CD4-positive, alpha-beta T cell treated with Interferon gamma for 1 hour (primary cell): ENCODE results near the gene GRIN2A.

Experiments
- DNase-seq: peaks from one replicate; pipeline ENCODE4 v3.0.0-alpha.2; 2020

Gene GRIN2A

DNA sequence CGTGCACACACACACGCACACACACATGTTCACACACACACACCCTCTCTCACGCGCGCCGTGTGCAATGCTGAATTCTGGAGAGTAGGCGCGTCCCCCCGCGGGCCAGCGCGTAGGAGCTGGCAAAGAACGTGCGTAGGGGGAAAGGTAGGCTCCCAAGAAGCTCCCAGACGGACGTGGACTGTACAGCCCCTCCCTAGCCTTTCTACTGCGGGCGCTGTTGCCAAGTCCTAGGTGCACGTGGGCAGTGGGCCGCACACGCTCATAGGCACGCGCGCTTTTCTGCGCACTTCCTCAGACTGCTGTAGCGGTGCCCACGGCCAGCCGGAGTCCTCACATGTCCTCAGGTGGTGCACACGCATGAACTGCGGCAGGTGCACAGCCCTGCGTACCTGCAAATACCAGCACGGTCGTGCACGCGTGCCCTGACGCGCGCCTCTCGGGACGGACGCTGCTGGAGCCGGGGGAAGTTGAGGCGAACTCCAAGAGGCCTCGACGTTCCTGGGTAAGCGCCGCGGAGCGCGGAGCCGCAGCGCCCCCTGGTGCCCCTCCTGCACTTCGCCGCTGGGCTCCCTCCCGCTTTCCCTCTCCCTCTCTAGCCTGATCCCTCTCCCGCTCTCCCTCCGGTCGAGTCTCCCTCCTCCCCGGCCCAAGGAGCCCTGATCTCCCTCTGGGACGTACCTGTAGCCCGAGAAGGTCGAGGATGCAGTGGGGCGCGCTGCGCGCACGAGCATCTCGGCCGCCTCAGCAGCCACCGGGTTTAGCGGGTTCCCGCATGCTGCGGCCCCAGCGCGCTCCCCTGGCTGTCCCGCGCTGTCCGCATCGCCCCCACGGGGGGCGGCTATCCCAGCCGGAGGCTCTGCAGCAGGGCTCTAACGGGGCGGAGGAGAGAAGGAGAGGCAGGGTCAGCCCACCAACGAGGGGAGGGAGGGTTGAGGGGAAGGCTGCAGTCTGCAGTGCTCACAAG is 749 bp downstream of the GRIN2A start:
- DNase-seq, result no peak

DNA sequence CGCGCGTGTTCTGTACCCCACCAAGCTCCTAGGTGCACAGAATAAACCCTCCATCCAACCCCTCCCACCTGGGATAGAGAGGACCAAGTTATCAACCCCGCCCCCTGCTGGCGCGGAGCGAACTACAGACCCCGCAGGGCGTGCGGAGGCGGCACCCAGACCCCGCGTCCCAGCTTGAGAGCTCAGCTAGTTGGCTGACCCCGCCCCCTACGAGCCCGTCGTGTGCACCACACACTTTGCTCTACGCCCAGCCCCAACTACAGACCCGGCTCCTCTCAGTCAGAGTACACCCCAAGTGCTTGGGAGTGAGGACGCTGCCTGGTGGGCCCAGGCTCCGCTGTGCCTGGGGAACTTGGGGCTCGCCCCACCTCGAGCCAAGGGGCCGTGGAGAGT is 1.5 kb downstream of the GRIN2A start:
- peak; percentile 4 for DNase-seq

DNA sequence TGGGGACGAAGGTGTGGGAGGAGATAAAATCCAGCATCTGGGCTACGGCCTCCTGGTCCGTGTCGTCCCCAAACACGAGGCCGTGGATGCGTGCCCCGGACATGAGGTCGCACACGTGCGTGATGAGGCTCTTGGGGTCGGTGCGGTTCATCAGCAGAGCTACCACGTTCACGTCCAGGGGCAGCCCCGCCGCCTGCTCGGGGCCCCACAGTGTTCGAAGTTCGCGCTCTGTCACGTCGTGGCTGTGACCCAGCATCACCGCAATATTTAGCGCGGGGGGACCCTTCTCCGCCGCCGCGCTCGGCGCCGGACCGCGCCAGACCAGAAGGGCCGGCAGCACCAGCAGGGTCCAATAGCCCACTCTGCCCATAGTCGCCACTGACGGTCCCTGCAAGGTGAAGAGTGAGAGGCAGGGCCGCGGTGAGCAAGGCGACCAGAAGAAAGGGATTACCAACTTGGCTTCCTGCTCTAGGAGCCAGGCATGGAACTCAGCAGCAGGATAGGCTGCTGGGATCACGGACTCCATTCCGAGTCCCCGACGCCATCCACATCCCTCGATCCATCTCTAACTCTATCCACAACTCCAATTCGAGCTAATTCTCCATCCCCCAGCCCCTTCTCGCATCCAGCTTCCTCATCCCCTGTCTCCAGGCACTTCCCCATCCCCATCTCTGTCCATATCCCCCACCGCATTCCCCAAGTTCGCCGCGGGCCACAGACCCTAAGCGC is 2.0 kb downstream of the GRIN2A start:
- DNase-seq, result no peak

DNA sequence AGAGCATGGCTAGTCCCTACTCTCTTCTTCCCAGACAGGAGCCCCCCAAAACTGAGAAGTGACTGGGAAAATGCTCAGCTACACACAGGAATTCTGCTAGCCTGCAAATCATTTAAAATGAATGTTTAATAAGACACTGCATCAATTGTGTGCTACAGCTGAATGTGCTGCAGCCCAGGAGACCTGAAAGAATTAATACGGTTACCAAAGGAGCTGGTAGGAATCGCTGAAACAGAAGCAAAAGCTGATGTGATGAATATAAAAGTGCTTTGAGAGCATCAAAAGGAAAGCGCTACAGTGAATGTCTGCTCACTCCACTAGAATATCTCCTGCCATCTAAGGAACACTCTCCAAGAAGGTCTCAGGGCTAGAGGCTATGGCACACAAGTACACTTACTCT is 3.7 kb downstream of the GRIN2A start:
- DNase-seq, result no peak

DNA sequence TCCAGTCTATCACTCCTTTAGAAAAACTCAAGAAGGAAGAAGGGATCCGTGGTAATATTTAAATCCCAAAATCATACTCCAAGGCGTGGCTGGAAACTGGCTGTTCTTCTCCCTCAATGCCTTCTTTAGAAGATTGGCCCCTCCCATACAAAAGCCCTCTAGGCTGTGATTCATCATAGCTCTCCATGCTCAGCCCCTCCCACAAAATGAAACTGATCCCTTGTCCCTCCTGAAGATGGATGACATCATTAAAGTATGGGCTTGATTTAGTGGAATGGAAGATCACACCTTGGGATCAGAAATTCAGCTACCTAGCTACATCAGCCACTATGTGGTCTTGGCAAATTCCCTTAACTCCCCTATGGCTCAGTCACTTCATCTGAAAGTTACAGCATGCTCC is 4.1 kb downstream of the GRIN2A start:
- DNase-seq, result no peak

DNA sequence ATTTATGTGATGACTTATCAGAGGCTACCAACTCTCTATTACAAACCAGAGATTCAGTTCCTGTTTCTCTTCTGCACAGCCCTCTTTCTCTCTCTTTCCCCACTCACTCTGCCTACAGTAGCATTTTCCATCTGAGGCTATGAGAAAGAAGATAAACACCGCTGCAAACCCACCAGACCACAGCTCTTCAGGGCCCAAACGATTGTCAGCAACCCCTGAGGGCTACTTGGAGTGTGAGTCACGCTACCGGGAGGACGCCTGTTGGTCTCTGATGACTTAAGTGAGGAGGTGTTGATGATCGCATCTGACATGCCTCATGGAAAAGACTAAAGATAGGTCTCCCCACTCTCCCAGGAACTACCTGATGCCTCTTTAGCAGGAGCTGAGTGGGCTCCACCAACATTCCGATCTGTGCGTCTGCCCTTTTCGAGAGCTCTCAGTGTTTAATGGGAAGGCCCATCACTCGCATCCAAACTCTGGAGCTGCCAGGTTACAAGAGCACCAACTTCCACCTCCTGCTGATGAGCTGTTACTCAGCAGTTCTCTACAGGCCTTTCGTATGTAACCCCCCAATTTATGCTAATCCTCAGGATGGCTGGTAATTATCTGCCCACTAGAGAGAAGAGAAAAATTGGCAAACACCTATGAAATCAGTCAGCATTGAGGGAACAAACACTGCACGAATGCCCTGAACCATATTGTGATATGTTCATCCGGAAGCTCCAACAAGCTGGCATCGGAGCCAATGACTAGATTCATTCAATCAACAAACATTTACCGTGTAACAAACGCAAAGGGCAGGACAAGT is 9.2 kb downstream of the GRIN2A start:
- no peak for DNase-seq

DNA sequence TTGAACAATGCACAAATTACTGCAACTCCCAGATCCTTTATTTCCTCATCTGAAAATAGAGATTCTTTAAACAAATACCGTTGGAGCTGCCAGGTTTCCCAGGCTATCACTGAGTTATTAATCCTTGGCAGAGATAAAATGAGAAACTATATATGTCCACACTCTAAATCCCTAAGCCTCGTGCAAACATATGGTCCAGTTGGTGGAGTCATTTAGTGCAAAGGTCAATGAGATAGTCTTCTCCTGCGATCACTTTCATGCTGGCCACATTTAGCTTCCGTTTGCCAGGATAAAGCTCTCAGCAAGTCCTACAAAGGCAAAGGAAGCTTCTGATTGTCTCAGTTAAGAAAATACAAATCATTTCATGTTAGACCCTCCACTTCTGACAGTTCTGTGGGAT is 11.0 kb downstream of the GRIN2A start:
- no peak for DNase-seq

DNA sequence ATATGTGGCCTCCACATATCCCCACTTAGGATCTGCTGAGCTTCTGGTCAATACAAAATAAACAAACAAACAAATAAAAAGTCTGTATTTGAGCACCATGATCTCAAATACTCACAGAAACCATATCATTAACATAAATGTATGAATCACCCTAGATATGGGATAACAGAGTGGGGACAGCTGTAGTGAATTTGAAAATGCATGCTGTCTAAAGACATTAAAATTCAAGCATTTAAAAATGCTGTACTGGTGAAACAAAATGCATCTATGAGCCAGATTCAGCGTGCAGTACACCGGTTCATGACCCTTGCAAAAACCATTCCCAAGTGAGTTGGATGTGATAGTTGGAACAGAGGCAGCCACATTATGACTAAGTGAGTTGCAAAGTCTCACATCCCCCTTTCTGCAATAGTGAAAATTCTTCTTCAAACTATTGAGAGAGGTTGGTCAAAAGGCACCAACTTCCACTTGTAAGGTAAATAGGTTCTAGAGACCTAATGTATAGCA is 12.3 kb downstream of the GRIN2A start:
- DNase-seq, result no peak

DNA sequence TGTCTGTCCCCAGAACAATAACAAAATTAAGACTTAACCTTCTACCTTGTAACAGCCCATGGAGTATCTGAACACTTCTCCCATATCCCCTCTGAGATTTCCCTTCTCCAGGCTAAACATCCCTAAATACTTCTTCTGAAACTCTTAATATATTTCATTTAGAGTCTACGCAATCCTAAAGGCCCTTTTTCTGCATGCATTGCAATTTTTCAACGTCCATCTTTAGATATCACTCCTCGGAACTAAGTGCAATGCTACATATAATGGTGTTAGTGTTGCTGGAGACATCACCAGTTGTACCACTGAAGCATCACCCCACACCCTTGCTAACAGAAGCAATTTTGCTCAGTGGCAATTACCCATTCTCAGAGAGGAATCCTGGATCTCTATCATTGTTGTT is 13.2 kb downstream of the GRIN2A start:
- DNase-seq, result no peak

DNA sequence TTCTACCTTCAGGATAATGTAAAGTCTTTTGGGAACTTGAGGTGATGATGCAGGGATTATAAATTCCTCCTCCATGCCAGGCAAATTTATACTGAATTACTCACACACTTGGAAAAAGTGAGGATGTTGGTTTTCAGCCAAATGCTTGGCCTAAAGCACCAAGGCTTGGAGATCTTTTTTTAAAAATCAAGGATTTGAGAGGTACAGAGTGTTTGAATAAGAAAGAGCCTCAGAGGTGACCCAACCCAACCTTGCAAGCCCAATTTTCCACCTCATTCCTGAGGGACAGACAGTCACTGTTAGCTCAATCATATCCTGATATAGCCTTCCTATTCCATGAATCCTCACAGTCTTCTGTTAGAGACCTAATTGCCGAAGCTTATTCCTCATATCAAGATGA is 14.0 kb downstream of the GRIN2A start:
- DNase-seq, result no peak

DNA sequence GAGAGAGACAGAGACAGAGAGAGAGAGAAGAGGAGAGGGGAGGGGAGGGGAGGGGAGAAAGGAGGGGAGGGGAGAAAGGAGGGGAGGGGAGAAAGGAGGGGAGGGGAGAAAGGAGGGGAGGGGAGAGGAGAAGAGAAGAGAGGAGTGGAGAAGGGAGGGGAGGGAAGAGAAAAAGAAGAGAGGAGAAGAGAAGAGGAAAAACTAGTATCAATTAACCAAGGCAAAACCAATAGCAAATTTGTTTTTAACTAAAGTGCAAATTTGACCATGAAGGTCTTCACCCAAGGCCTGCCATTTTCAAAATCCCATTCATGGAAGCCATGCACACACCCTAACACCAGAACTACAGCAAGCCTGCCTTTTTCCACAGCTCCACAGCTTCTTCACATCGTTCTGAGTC is 16.6 kb downstream of the GRIN2A start:
- no peak for DNase-seq

DNA sequence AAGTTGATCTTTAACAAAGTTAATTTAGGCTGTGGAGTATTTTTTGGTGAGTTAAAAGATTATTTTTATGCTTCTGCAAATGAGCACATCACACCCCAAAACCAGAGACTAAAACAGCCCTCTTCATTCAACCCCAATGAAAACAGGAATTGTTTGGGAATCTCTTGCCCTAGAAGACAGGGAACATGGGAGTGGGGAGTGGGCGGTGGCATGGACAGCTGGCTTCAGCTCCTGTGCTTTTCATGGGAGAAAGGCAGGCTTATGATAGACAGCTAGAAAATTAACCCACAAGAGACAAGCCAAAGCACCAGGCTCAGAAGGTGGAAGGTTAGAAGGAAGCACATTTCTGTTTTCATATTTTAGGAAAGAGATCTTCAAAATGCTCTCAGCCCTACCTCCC is 19.2 kb downstream of the GRIN2A start:
- DNase-seq, result no peak

DNA sequence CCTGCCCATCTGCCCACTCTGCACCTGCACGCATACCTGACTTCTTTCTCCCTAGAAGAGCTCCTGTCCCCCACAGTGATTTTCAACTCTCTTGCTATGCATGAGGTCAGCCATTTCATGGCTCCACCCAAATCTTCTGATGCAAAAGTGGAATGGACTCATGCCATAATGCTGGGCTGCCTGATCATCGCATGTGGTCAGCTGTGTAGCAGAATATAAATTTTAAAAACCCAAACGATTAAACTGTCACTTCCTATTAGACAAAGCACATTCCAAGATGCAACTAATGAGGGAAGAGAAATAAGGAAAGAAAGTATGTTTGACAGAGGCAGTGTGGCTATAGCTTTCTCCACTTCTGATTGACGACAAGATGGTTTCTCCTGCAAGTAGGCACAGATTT is 26.1 kb downstream of the GRIN2A start:
- DNase-seq, result no peak

DNA sequence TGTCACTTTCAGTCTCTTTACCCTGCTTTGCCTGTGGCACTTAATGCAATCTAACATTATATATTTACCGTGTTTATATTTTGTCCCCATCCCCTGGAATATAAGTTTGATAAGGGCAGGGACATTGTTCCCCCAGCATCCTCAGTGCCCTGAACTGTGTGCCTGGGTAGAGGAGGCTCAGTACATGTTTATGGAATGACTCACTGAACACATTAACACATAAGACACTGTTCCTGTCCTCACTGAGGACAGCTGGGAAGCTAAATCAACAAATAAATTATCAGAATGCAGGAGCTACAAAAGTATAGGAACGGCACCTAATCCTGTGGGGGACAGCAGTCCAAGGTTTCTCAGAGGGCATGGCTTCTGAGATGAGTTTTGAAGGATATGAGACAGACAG is 27.8 kb downstream of the GRIN2A start:
- DNase-seq, result no peak

DNA sequence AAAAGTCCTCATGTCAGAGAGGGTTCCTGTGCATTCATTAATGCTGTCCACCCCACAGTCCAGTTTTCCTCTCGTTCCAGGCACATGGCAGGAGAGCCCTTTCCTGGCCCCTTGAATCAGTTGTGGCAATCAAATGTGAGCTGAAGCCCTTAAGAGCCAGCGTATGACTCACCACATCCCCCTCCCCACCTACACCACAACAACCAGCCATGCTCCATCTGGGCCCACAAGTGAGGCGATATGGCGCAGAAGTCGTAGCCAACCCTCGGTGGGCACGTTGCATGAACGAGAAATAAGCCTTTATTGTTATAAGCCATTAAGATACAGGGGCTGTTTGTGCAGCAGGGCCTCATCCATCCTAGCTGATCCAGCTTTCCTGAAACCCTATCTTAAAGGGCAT is 28.2 kb downstream of the GRIN2A start:
- DNase-seq, result no peak

DNA sequence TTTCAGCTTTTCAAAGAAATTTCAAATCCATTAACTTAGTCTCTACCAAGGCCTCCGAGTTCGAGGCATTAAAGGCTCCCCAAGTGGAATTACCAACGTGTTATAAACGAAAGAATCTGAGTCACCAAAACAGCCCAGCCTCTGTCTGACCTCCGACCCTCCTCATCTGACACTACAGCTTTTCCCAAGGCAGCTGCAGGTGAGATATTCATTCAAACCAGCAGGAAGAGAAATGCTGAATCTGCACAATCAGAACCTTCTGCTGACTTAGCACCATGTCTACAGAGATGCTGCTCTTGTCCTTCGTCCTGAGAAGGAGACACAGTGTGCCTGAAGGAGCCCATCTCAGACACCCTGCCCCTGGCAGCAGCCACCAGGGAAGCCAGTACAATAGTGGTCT is 30.5 kb downstream of the GRIN2A start:
- DNase-seq, result no peak

DNA sequence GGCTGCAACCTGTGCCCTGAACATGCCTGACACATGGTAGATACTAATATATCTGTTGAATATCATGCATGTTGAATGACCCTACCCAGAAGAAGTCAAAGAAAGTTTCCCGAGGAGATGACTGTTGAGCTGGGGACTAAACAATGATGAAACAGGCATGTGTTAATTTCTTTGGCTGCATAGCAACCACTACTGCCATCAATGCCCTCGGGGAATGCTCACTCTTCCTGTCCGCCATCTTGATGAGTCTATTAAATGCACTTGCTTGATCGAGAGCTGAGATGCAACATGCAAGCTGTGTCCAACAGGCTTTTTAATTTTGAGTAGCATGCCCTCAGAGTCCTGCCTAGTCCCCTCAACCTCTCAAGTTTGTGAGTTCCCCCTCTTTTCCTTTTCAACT is 31.3 kb downstream of the GRIN2A start:
- DNase-seq, result no peak

DNA sequence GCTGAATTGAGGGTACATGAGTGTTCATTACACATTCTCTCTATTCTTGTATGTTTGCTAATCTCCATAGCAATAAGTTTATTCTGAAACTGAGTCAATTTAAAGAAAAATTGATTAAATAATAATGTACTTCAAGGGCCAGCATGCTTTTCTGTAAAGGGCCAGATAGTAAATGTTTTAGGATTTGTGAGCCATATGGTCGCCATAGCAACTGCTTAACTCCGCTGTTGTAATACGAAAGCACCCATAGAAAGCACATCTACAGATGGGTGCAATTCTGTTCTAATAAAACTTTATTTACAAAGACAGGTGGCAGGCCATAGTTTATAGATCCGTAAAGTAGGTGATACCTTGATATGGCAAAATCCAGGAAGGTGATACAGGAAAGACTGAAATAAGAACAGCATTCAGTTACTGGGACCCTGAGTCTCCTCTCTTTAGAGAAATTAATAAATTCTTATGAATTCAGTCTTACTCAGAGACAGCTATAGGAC is 36.6 kb downstream of the GRIN2A start:
- DNase-seq, result no peak

DNA sequence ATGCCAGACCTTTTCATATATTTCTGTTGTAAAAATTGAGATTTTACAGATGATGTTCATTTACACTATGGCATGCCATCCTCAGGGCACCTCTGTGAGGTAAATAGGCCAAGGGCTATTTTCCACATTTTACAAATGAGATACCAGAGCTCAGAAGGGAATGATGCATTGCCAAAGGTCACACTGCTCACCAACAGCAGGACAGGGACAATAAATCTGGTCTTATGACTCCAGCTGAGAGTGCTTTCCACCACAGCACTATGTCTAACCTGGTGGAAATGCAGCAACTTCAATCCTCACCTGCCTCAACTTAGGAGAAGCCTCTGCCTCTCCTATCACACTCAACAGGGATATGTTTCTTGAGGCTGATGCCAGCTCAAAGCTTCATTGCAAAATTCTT is 40.6 kb downstream of the GRIN2A start:
- no peak for DNase-seq

DNA sequence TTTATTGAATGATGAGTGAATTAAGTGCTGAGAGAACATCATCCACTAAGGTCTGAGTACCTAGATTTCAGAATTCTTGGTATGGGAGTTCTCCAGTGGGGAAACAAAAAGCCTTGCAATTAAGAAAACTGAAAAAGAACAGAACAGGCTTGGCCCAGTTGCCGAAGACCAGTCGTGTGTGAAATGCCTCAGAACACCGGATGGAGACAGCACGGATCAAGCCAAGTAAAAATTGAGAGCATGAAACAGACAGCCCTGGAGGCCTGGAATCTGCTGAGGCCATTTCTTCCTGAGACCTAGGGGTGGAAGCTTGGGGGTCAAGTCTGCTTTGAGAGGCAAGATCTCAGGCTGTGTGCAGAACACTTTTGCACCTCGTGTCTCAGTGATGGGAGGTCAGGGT is 43.3 kb downstream of the GRIN2A start:
- no peak for DNase-seq

DNA sequence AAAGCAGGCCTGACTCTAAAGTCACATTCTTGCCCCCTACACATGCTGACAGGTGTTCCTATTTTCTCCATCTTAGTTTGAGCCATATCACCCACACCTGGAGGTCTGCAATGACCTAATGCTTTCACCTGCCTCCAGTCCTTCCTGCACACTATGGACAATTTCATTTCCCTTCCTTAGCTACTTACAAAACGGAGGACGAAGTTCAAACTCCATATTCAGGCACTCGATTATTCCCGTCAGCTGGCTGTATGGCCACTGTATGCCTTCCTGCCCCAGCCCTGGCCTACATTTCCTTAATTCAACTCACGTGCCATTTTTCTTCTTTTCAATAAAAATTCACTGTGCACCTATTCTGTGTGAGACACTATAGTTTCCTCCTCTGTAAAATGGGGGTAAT is 44.9 kb downstream of the GRIN2A start:
- no peak for DNase-seq

DNA sequence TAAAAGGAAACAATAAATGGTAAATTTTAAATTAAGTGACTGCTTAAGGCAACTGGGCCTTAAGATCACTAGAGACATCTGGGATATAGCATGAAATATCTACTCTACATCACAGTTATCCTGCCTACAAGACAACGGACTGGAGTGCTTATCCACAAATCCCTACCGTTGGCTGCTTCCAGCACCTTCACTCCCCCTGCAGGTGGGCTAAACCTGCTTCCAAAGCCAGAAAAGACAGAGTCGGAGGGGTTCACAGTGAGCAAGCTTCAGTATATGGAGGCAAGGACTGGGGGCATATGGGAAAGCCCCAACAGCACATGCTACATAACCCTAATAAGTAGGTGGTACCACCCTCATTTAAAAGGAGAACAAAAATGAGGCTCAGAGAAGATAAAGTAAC is 45.3 kb downstream of the GRIN2A start:
- DNase-seq, result no peak

DNA sequence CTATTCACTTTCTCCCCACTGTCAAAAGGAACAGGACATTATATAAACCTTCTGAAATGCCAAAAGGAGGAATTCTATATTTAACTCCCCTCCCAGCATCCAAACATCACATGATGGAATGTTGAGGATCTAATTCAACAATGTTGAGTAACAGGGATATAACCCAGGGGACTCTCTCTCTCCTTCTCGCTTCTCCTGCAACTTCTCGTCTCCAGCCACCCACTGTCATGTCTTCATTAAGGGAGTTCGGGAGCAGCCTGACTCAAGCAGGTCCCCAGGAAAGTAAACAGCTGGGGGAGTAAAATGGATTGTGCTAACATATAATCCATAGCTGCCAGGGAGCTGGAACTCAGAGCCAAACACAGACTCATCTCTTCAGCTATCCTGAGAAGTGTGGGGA is 51.7 kb downstream of the GRIN2A start:
- DNase-seq, result no peak
